PFSK-1 (cell line): ENCODE data around the gene NFKB1.

Experiments used
- POLR2AphosphoS5 ChIP-seq: IDR thresholded peaks from 2 replicates; pipeline ENCODE4 v1.6.1; 2012; ENCODE audit warnings: low read depth, mild to moderate bottlenecking, control low read depth, low read length, moderate library complexity
- REST ChIP-seq, 2 experiments: IDR thresholded peaks; 2 replicates each; pipeline versions ENCODE4 v1.6.1 to v1.8.0; 2011 to 2012; ENCODE audit warnings: low read depth in 2 of 2, low read length in 2 of 2, control low read depth in 1 of 2, inconsistent platforms in 1 of 2, mild to moderate bottlenecking in 1 of 2, moderate library complexity in 1 of 2; ENCODE audit not compliant: insufficient read depth in 1 of 2
- TAF1 ChIP-seq: IDR thresholded peaks from 2 replicates; pipeline ENCODE4 v1.6.1; 2012; ENCODE audit warnings: low read length, control low read depth, borderline replicate concordance; ENCODE audit not compliant: insufficient read depth

DNA sequence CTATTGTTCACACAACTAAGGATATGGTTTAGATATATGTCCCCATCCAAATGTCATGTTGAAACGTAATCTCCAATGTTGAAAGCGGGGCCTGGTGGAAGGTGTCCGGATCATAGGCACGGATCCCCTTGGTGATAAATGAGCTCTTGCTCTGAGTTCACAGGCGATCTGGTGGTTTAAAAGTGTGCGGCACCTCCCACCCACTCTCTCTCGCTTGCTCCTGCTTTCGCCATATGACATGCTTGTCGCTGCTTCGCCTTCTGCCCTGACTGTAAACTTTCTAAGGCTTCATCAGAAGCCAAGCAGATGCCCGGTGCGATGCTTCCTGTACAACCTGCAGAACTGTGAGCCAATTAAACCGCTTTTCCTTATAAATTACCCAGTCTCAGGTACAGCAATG, 128.5 kb downstream of the NFKB1 start:
- no peak for TF ChIP-seq REST (IDR thresholded peaks at IDR 0.05; ENCODE audit: insufficient read depth in 1 of 2, low read depth in 2 of 2, low read length in 2 of 2)
- TF ChIP-seq TAF1 = no peak
- TF ChIP-seq POLR2AphosphoS5 = no peak
